Activated T-helper 17 cell treated with anti-CD3 and anti-CD28 coated beads, Interleukin-2, amount 50 U/mL, for 72 hours (primary cell): ENCODE results near the gene BABAM2. TPM values are rescaled to one million over a fixed set of nuclear protein-coding genes. Genes with fewer than 3 reads are reported as not detected.
A peak's percentile ranks its signal among the peaks of the same experiment; 100 is the strongest.

Experiments used
- ATAC-seq: fragments of 150-1000 bp; cut with Tn5 transposase; replicated peaks from 2 replicates; pipeline ENCODE4 v1.10.0; 2021; ENCODE audit warnings: mild to moderate bottlenecking, moderate library complexity
- H3K27ac Mint-ChIP-seq: one replicate; pipeline ENCODE4 v1.8.0; 2022; ENCODE audit warnings: mixed read lengths
- H3K27me3 Mint-ChIP-seq: one replicate; pipeline ENCODE4 v1.8.0; 2022; ENCODE audit warnings: mixed read lengths
- H3K36me3 Mint-ChIP-seq: one replicate; pipeline ENCODE4 v1.8.0; 2022; ENCODE audit warnings: low read depth, mild to moderate bottlenecking, mixed read lengths
- H3K4me1 Mint-ChIP-seq: one replicate; pipeline ENCODE4 v1.8.0; 2022; ENCODE audit warnings: mixed read lengths
- H3K4me3 Mint-ChIP-seq: one replicate; pipeline ENCODE4 v1.8.0; 2022; ENCODE audit warnings: mild to moderate bottlenecking, mixed read lengths
- H3K9me3 Mint-ChIP-seq: one replicate; pipeline ENCODE4 v1.8.0; 2022; ENCODE audit warnings: mixed read lengths
- total RNA-seq, 2 donors: library from RNA; stranded (reverse); gene quantifications; one replicate each; pipeline ENCODE4 v1.2.3, GENCODE V29; 2022

The BABAM2 gene
- total RNA-seq, 2 donors from 2014 or later = 87.0 to 88.6 TPM

GRCh38 chr2:28378679-28379584 is 488.4 kb downstream of the BABAM2 start:
- Mint-ChIP-seq H3K36me3 (no peaks in the 10 kb centered on the region), H3K27ac (peak overlapping the region; percentile 61), H3K4me1 (peaks cover 8% of the 10 kb centered on the region), H3K9me3 (no peaks in the 10 kb centered on the region), H3K4me3 (peak overlapping the region; percentile 4), H3K27me3 (no peaks in the 10 kb centered on the region)
- ATAC-seq = peak; percentile 56

- Mint-ChIP-seq H3K9me3 (no peaks in the 10 kb centered on the region), H3K27ac (no peak overlapping the region)
- no peak for ATAC-seq
Measured at GRCh38 chr2:28380219-28380618, 489.7 kb downstream of the BABAM2 start.

GRCh38 chr2:28381225-28382180 is 491.0 kb downstream of the BABAM2 start:
- Mint-ChIP-seq H3K27me3 (no peaks in the 10 kb centered on the region), H3K9me3 (no peaks in the 10 kb centered on the region), H3K4me1 (peaks cover 8% of the 10 kb centered on the region), H3K4me3 (no peak overlapping the region), H3K27ac (no peak overlapping the region), H3K36me3 (no peaks in the 10 kb centered on the region)
- ATAC-seq = no peak

More at GRCh38 chr2:28380219-28380618, 489.7 kb downstream of the BABAM2 start:
- no peaks in the 10 kb centered on the region for H3K36me3 Mint-ChIP-seq
- no peak overlapping the region for H3K4me3 Mint-ChIP-seq
- peaks cover 8% of the 10 kb centered on the region for H3K4me1 Mint-ChIP-seq
- H3K27me3 Mint-ChIP-seq = no peaks in the 10 kb centered on the region

- H3K36me3 Mint-ChIP-seq = no peaks in the 10 kb centered on the region
- H3K4me3 Mint-ChIP-seq = no peak overlapping the region
- H3K4me1 Mint-ChIP-seq = peaks cover 15% of the 10 kb centered on the region
- H3K27me3 Mint-ChIP-seq = no peaks in the 10 kb centered on the region
- no peaks in the 10 kb centered on the region for H3K9me3 Mint-ChIP-seq
- no peak for ATAC-seq
- H3K27ac Mint-ChIP-seq = peak overlapping the region; percentile 2
Measured at GRCh38 chr2:28382755-28383154, 492.2 kb downstream of the BABAM2 start.

GRCh38 chr2:28387082-28387960 is 496.8 kb downstream of the BABAM2 start:
- no peak for ATAC-seq
- Mint-ChIP-seq H3K27me3 (no peaks in the 10 kb centered on the region), H3K9me3 (peaks cover 4% of the 10 kb centered on the region), H3K27ac (peak overlapping the region; percentile 68), H3K4me1 (peaks cover 23% of the 10 kb centered on the region), H3K36me3 (no peaks in the 10 kb centered on the region), H3K4me3 (no peak overlapping the region)

Other genes starting within 250 kb of the BABAM2 start
- gene SUPT7L, start 227.1 kb upstream of the BABAM2 start, total RNA-seq = 10 to 100 TPM; 27.7 to 32.7 TPM
- 10 to 100 TPM; 23.6 to 25.5 TPM for gene SLC4A1AP, start 226.8 kb upstream of the BABAM2 start, total RNA-seq
- gene MRPL33, start 119.0 kb upstream of the BABAM2 start, total RNA-seq = 10 to 100 TPM; 53.1 to 76.3 TPM
- 10 to 100 TPM in 1 of 2 donors, 1 to 10 TPM in 1; 7.7 to 10.0 TPM for gene RBKS, start 342 bp upstream of the BABAM2 start, total RNA-seq